ENCODE measurements around the gene NEO1.

NEO1 gene, protein sequence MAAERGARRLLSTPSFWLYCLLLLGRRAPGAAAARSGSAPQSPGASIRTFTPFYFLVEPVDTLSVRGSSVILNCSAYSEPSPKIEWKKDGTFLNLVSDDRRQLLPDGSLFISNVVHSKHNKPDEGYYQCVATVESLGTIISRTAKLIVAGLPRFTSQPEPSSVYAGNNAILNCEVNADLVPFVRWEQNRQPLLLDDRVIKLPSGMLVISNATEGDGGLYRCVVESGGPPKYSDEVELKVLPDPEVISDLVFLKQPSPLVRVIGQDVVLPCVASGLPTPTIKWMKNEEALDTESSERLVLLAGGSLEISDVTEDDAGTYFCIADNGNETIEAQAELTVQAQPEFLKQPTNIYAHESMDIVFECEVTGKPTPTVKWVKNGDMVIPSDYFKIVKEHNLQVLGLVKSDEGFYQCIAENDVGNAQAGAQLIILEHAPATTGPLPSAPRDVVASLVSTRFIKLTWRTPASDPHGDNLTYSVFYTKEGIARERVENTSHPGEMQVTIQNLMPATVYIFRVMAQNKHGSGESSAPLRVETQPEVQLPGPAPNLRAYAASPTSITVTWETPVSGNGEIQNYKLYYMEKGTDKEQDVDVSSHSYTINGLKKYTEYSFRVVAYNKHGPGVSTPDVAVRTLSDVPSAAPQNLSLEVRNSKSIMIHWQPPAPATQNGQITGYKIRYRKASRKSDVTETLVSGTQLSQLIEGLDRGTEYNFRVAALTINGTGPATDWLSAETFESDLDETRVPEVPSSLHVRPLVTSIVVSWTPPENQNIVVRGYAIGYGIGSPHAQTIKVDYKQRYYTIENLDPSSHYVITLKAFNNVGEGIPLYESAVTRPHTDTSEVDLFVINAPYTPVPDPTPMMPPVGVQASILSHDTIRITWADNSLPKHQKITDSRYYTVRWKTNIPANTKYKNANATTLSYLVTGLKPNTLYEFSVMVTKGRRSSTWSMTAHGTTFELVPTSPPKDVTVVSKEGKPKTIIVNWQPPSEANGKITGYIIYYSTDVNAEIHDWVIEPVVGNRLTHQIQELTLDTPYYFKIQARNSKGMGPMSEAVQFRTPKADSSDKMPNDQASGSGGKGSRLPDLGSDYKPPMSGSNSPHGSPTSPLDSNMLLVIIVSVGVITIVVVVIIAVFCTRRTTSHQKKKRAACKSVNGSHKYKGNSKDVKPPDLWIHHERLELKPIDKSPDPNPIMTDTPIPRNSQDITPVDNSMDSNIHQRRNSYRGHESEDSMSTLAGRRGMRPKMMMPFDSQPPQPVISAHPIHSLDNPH (N-terminal part only)

DNA sequence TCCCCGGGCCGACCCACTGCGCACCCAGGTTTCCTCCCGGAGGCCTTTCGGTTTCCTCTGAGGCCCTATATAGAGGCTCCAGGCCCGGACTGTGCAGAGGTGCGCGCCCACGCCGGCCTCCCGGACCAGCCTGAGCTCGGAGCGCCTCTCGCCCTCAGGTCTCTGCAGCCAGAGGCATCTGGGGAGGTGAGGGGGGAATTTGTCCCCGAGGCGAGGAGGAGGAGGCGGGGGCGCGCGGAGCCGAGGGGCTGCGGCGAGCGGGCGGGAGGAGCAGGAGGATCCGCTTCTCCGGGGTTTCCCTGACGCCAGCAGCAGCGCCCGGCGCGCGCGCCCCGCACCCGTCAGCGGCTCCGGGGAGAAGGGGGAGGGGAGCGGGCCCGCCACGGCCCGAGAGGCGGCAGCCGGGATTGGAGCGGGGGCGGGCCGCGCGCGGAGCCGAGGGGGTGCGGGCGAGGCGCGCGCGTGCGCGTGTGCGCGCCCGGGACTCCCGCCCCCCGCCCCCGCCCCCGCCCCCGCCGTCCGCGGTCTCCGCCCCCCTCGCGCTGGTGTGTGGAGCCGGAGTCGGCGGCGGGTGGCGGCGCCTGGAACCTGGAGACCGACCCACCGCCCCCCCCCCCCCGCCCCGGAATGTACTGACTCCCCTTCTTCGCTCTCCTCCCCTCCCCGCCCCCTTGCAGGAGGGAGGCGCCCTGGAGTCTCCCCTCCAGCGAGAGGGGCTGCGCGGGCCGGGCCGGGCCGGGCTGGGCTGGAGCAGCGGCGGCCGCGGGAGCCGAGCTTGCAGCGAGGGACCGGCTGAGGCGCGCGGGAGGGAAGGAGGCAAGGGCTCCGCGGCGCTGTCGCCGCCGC lies at the start of gene NEO1:
Gene NEO1, plus strand, starts transcription at position 657 of the 846 bp plus-strand sequence. CDS start 213 bp downstream, outside the sequence.
- in situ Hi-C loops (cut with HindIII; ENCODE audit: low pct_ligation_motif_present, low pct_unique_long_range_greater_than_20kb, low sequenced_read_pairs) = no loop called here
- peak; percentile 83 for DNase-seq

GRCh38 chr15:73004462-73004861 lies 47.8 kb upstream of the NEO1 start:
- in situ Hi-C loops (cut with HindIII; ENCODE audit: low pct_ligation_motif_present, low pct_unique_long_range_greater_than_20kb, low sequenced_read_pairs) = no loop called here
- DNase-seq = no peak

GRCh38 chr15:73005032-73005431 lies 47.2 kb upstream of the NEO1 start:
- in situ Hi-C loops (cut with HindIII; ENCODE audit: low pct_ligation_motif_present, low pct_unique_long_range_greater_than_20kb, low sequenced_read_pairs) = no loop called here
- DNase-seq = no peak

DNA sequence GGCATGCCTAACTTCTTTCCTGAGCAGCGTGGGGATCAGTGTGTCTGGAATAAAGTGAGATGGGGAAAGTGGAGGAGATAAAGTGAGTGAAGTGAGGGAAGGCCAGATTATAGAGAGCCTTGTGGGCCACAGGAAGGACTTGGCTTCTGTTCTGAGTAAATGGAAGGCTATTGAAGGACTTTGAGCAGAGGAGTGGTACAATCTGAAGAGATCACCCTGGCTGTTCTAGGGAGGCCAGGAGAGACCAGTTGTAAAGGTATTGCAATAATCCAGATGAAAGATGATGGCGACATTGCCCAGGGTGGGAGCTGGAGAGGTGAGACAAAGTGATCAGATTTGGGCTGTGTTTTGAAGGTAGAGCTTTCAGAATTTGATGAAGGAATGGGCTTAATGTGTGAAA lies 46.8 kb upstream of the NEO1 start:
- in situ Hi-C loops (cut with HindIII; ENCODE audit: low pct_ligation_motif_present, low pct_unique_long_range_greater_than_20kb, low sequenced_read_pairs) = no loop called here
- no peak for DNase-seq

DNA sequence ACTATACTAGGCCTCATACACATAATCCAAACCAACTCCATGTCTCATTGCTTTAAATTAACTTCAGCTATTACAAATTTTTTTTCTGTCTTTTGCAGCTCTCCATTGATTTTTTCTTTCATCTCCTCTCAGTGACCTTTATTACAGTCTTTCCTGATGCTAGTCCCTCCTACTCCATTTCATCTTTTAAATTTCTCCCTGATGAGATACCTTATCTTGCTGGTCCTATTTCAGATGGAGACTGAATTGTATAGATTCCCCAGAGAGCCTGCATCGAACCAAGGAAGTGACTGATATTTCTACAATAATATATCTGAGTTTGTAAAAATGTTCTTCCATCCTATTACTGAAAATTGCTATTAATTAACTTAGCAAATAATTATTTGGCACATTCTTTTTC lies 45.7 kb upstream of the NEO1 start:
- in situ Hi-C loops (cut with HindIII; ENCODE audit: low pct_ligation_motif_present, low pct_unique_long_range_greater_than_20kb, low sequenced_read_pairs) = no loop called here

GRCh38 chr15:73009066-73010056 lies 42.9 kb upstream of the NEO1 start:
- no peak for DNase-seq
- in situ Hi-C loops (cut with HindIII; ENCODE audit: low pct_ligation_motif_present, low pct_unique_long_range_greater_than_20kb, low sequenced_read_pairs) = no loop called here

More for the DNA sequence above, 45.7 kb upstream of the NEO1 start:
- no peak for DNase-seq

GRCh38 chr15:73010154-73011152 lies 41.8 kb upstream of the NEO1 start:
- no peak for DNase-seq
- in situ Hi-C loops (cut with HindIII; ENCODE audit: low pct_ligation_motif_present, low pct_unique_long_range_greater_than_20kb, low sequenced_read_pairs) = no loop called here

DNA sequence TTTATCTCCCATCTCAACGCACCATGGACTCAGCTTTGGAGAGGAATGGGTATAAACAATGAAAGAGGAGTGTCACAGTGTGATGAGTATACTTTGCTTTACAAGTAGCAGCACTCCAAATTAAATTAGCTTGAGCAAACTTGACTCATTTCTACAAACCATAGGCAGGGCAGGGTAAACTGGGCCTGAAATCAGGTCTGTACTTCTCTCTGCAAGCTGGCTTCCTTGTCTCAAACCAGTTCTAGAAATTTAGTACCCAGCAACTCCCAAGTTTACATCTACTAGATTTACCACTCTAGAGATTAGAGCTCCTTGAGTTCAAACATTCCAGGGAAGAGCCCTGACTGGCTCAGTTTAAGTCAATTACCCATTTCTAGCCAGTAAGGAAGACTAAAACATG lies 37.4 kb upstream of the NEO1 start:
- no peak for DNase-seq
- in situ Hi-C loops (cut with HindIII; ENCODE audit: low pct_ligation_motif_present, low pct_unique_long_range_greater_than_20kb, low sequenced_read_pairs) = no loop called here

DNA sequence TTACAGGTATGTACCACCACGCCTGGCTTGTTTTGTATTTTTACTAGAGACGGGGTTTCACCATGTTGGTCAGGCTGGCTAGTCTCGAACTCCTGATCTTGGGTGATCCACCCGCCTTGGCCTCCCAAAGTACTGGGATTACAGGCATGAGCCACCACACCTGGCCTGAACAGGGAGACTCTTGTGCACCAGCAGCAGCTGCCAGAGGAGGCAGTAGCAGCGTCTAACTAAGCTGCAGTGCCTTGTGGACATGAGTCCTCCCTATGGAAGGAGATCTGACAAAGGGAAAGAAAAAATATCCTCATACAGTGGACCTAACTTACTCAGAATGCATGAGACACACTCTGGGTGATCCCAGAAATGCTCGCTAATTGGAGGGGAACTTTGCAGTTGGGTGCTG lies 36.8 kb upstream of the NEO1 start:
- in situ Hi-C loops (cut with HindIII; ENCODE audit: low pct_ligation_motif_present, low pct_unique_long_range_greater_than_20kb, low sequenced_read_pairs) = no loop called here
- DNase-seq = peak; percentile 3

GRCh38 chr15:73017987-73018386 lies 34.3 kb upstream of the NEO1 start:
- in situ Hi-C loops (cut with HindIII; ENCODE audit: low pct_ligation_motif_present, low pct_unique_long_range_greater_than_20kb, low sequenced_read_pairs) = no loop called here

GRCh38 chr15:73019154-73019553 lies 33.1 kb upstream of the NEO1 start:
- no peak for DNase-seq
- in situ Hi-C loops (cut with HindIII; ENCODE audit: low pct_ligation_motif_present, low pct_unique_long_range_greater_than_20kb, low sequenced_read_pairs) = no loop called here

More at GRCh38 chr15:73017987-73018386, 34.3 kb upstream of the NEO1 start:
- DNase-seq = no peak

DNA sequence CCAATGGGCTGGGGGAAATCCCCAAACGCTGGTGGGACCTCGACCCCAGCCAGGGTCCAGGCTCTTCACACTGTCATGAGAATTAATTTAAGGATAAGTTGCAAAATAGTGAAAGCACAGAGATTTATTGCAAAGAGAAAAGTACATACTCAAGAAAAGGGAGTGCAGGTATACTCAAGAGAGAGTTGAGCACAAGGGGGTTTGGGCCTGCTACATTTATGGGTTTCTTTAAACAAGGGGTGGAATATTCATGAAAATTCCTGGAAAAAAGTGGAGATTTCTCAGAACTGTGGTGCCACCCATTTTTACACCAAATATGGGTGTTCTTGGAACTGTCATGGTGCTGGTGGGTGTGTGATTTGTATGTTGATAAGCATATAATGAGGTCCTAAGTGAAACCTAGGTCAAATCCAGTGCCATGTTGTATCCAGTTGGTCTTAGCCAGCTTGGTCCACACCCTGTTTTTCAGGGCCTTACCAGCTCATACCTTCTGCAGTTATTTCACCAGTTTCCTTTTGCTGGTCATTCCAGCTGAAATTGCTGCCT lies 32.6 kb upstream of the NEO1 start:
- in situ Hi-C loops (cut with HindIII; ENCODE audit: low pct_ligation_motif_present, low pct_unique_long_range_greater_than_20kb, low sequenced_read_pairs) = no loop called here
- DNase-seq = no peak

DNA sequence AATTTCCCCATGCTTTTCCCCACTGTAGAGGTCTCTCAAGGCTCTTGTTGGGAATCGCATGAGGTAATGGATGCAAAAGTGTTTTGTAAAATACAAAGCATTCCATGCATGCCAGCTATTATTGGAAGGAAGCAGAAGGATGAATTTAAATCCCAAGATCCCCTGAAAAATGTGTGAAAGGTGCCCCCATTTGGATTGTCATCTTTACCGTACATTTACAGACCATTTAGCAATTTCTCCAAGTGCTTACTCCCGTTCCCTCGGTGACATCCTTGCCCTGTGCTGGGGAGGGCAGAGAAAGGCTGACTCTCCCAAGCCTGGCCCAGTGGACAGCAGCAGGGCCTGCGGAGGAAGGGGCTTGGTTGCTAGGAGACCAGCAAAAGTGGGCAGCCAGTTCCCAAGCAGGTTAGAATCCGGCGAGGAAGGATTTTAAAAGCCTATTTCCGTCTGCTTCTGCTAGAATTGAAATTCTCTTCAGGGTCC lies 31.1 kb upstream of the NEO1 start:
- in situ Hi-C loops (cut with HindIII; ENCODE audit: low pct_ligation_motif_present, low pct_unique_long_range_greater_than_20kb, low sequenced_read_pairs) = no loop called here
- no peak for DNase-seq

- in situ Hi-C loops (cut with HindIII; ENCODE audit: low pct_ligation_motif_present, low pct_unique_long_range_greater_than_20kb, low sequenced_read_pairs) = no loop called here
- DNase-seq = no peak
Measured at GRCh38 chr15:73022161-73022560, 30.1 kb upstream of the NEO1 start.

- in situ Hi-C loops (cut with HindIII; ENCODE audit: low pct_ligation_motif_present, low pct_unique_long_range_greater_than_20kb, low sequenced_read_pairs) = no loop called here
- no peak for DNase-seq
Measured at GRCh38 chr15:73023071-73023470, 29.2 kb upstream of the NEO1 start.

All from ACHN (cell line).